ENCODE measurements around the gene CCDC24.

CCDC24 gene

DNA sequence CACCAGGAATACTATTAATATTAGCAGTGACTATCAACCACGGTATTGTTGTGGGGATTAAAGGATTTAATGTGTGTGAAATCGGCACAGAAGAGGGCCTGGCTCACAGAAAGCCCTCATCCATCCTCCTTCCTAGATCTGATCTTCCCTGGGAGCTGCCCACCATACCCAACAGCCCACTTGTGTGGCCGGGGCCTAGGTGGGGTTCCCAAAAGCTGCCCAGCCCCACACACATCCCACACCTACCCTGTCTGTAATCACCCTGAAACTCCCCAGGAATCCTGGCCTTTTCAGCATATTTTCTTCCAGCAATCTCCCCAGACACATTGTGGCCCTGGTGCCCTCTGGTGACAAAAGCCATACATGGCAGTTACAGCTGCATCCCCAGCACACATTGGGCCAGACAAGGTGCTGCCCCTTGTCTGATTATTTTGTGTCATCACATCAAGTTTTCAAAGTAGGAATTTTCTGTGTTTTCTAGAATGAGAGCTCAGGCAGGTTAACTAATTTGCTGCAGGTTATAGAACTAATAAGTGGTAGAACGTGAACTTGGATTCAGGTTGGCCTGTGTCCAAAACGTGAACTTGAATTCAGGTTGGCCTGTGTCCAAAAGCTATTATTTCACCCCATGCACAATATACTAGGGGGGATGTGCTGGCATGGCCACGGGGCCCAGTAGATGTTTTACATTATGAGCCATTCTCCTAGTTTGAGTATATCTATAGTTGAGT lies 45.2 kb downstream of the CCDC24 start:
- peak in 1 of 2 donors; percentile 16 for DNase-seq (ENCODE audit: extremely low read depth in 1 of 2, low read depth in 1 of 2)

DNA sequence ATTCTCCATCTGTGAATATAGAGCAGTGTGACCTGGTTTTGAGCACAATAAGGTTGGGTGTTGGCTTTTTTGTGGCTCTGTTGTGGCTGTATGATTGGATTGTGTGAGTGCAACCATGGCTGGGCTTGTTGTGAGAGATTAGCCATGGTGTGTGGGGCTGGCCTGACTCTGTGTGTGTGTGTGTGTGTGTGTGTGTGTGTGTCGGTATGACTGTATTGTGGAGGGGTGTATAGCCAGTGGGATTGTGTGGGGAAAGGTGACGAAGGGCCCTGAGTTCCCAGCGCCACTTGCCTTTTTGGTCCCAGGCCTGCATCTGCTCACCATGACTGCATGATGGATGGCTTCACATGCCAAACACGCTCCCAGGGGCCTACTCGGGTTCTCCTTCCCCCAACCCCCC lies 45.8 kb downstream of the CCDC24 start:
- DNase-seq (ENCODE audit: extremely low read depth in 1 of 2, low read depth in 1 of 2): no peak

DNA sequence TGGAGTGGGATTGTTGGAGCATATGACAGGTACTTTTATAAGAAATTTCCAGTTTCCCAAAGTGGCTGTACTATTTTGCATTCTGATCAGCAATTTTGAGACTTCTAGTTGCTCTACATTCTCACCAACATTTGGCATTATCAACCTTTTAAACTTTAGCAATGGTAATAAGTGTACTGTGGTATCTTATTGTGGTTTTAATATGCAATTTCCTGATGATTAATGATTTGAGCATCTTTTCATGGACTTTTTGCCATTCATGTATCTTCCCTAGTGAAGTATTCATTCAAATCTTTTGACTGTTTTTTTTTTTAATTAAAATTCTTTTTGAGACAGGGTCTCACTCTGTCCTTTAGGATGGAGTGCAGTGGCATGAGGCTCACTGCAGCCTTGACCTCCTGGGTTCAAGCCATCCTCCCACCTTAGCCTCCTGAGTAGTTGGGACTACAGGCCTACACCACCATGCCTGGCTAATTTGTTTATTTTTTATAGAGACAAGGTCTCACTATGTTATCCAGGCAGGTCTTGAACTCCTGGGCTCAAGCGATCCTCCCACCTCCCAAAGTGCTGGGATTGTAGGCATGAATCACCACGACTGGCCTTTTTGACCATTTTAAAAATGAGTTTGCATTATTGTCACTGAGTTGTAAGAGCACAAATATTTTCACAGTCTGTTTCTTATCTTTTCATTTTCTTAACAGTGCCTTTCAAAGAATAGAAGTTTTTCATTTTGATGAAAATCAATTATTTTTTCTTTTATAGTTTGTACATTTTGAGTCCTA lies 47.7 kb downstream of the CCDC24 start:
- DNase-seq (ENCODE audit: extremely low read depth in 1 of 2, low read depth in 1 of 2): no peak

DNA sequence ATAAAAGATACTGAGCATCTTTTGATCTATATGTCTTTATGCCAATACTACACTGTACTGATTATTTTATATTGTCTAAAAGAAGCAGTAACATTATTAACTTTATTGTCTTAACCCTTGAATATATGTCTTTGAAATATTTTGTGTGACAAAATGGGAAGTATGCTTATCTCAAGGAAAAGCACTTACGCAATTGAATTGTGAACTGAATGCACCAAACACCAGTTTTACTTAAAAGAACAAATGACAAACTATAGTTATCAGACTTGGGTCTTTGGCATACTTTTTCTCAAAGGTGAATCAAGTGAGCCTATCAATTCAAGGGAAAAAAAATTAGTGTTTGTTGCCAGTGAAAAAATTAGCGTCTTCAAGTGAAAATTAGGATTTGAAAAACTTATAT lies 49.0 kb downstream of the CCDC24 start:
- no peak for DNase-seq (ENCODE audit: extremely low read depth in 1 of 2, low read depth in 1 of 2)

DNA sequence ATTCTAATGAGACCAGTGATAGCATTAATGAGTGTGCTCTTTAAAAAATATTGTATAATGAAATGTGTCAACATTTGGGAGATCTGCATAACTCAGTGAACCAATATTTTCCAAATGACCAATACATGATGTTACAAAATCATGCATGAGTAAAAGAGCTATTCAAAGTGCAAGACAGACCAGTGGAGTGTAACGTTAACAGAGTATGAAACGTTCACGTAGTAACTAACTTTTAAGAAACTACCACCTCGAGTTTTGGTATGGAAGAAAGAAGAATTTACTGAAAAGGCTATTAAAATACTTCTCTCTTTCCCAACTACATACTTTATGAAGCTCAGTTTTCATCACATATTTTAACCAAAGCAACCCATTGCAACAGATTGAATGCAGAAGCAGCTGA lies 49.4 kb downstream of the CCDC24 start:
- DNase-seq (ENCODE audit: extremely low read depth in 1 of 2, low read depth in 1 of 2): no peak

DNA sequence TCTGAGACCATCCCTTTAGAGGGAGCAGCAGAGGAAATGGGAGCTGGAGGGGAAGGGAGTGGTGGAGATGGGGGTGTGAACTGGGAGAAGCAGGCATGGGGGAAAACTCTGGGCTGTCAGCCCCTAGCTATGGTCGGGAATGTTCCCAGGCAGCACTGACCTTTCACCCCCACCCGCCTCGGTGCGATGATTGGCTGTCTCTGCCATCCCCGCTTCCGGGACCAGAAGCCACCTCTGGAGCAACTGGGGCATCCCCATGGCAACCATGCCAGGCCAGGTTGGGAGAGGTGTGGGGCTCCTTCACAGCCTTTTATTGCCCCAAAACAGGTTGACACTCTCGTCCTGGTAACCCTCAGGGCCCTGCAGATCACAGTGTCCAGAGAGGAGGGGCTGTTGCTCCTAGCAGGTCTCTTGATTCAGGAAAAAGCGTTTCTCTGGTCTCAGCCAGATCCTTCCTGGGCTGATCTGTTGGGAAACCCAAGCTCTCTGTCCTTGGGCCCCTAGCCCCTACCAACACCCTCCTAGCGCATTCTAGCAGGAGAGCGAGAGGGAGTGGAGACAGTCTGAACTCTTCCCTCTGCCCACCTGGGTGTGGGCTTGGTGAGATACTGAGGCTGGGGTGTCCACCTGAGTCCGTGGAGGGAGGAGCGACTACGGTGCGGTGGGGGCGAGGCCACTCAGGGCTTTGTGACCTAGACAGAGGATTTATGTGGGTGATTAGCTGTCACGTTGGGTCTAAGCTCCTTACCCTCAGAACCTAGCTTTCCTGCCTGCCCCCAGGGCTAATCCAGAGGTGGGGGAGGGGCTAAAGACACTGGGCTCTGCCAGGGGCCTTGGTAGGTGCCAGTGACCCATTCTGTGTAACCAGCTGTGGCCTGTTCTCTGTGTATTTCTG lies 52.0 kb downstream of the CCDC24 start:
- DNase-seq (ENCODE audit: extremely low read depth in 1 of 2, low read depth in 1 of 2): no peak

DNA sequence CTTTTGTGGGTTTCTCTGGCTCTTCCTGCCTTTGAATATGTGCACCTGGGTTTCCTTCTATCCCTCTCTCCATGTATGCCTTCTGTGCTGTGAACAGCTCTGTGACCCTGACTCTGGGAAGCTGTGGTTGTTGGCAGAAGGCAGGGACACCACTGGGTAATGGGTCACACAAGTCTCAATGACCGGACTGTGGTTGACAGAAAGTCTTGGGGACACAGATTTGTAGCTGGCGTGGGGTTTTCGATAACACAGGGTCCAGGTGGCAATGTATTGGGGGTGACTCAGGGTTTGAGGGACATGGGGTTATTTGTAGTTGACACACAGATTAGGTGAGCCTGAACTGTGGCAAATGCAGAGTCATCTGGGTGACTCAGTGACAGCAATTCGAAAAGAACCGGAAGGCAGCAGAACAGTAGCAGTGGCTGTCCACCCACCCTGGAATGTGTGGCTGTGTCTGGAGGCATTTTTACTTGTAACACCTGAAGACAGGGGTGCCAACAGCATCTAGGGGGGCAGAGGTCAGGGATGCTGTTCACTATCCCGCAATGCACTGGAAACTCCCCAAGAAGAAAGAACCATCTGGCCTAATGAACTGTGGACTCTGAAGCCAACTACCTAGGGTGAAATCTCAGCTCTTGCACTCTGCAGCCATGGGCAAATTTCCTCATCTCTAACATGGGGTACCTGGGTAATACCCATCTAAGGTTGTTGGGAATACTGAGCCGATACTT lies 52.8 kb downstream of the CCDC24 start:
- DNase-seq (ENCODE audit: extremely low read depth in 1 of 2, low read depth in 1 of 2): no peak

DNA sequence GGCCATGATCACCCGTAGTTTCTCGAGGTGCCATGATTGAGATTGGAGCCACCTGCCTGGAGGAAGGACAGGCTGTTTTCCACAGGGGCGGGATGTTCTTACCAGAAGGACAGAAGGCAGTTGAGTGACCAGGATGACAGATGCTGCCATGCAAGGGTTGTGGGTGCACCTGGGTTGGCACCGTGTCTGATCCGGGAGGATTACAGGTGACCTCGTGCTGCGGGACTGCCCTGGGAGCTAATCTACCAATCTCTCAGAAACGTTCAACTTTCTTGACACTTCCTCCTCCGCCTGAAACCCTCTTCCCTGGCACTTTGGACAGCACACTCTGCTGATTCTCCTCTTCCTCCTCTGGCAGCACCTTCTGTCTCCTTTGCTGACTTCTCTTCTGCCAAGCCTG lies 53.7 kb downstream of the CCDC24 start:
- no peak for DNase-seq (ENCODE audit: extremely low read depth in 1 of 2, low read depth in 1 of 2)

Measured in stimulated activated CD8-positive, alpha-beta memory T cell treated with anti-CD3 and anti-CD28 coated beads, Interleukin-7, amount 100 ng/mL, for 48 hours (primary cell).